Activated T-cell treated with anti-CD3 and anti-CD28 coated beads, Interleukin-2, amount 50 U/mL, for 4 hours (primary cell): Measurements from ENCODE around the gene B3GALT5. TPM values are rescaled to one million over a fixed set of nuclear protein-coding genes. Genes with fewer than 3 reads are reported as not detected.

Experiments
- ATAC-seq, 2 donors: fragments of 200-7000 bp; cut with Tn5 transposase; one replicate each; pipeline ENCODE4 v1.10.0; 2021
- DNase-seq: peaks from one replicate; pipeline ENCODE4 v3.0.0-alpha.2; 2020
- H3K27me3 Mint-ChIP-seq: one replicate; pipeline ENCODE4 v1.8.0; 2021; ENCODE audit warnings: low read depth, mixed read lengths
- H3K36me3 Mint-ChIP-seq: one replicate; pipeline ENCODE4 v1.8.0; 2022; ENCODE audit warnings: mixed read lengths; ENCODE audit not compliant: insufficient read depth
- H3K4me1 Mint-ChIP-seq: one replicate; pipeline ENCODE4 v1.8.0; 2021; ENCODE audit warnings: low read depth, mixed read lengths
- H3K4me3 Mint-ChIP-seq: one replicate; pipeline ENCODE4 v1.8.0; 2021; ENCODE audit warnings: mild to moderate bottlenecking, moderate library complexity, mixed read lengths
- H3K9me3 Mint-ChIP-seq: one replicate; pipeline ENCODE4 v1.8.0; 2021; ENCODE audit warnings: mixed read lengths
- total RNA-seq, 3 donors: library from RNA; stranded (reverse); gene quantifications; one replicate each; pipeline ENCODE4 v1.2.1, GENCODE V29; 2021

The B3GALT5 gene
- total RNA-seq, 3 donors from 2014 or later = 0.03 to 0.05 (median 0.05) TPM

- no peak for DNase-seq
- H3K4me3 Mint-ChIP-seq = no peak overlapping the region
- H3K36me3 Mint-ChIP-seq = no peaks in the 10 kb centered on the region
- H3K27me3 Mint-ChIP-seq = peaks cover 4% of the 10 kb centered on the region
- no peaks in the 10 kb centered on the region for H3K9me3 Mint-ChIP-seq
- ATAC-seq = no peak
- no peaks in the 10 kb centered on the region for H3K4me1 Mint-ChIP-seq
These were observed 17.3 kb upstream of the B3GALT5 start for GRCh38 chr21:39595465-39595864.

- Mint-ChIP-seq H3K27me3 (peaks cover 4% of the 10 kb centered on the region), H3K4me3 (no peak overlapping the region), H3K36me3 (no peaks in the 10 kb centered on the region), H3K9me3 (no peaks in the 10 kb centered on the region), H3K4me1 (no peaks in the 10 kb centered on the region)
- DNase-seq = no peak
- no peak for ATAC-seq
These were observed 15.1 kb upstream of the B3GALT5 start for GRCh38 chr21:39597595-39597994.

- no peak for DNase-seq
These were observed 13.4 kb upstream of the B3GALT5 start for GRCh38 chr21:39599191-39599970.

GRCh38 chr21:39601187-39601928 is 11.4 kb upstream of the B3GALT5 start:
- no peaks in the 10 kb centered on the region for H3K4me1 Mint-ChIP-seq
- DNase-seq (no peak), ATAC-seq (no peak)
- no peak overlapping the region for H3K4me3 Mint-ChIP-seq
- no peaks in the 10 kb centered on the region for H3K36me3 Mint-ChIP-seq
- peaks cover 4% of the 10 kb centered on the region for H3K27me3 Mint-ChIP-seq
- H3K9me3 Mint-ChIP-seq = no peaks in the 10 kb centered on the region

More at GRCh38 chr21:39599191-39599970, 13.4 kb upstream of the B3GALT5 start:
- no peak overlapping the region for H3K4me3 Mint-ChIP-seq
- H3K36me3 Mint-ChIP-seq = no peaks in the 10 kb centered on the region
- H3K9me3 Mint-ChIP-seq = no peaks in the 10 kb centered on the region
- H3K27me3 Mint-ChIP-seq = peaks cover 4% of the 10 kb centered on the region
- no peak for ATAC-seq
- H3K4me1 Mint-ChIP-seq = no peaks in the 10 kb centered on the region

- no peaks in the 10 kb centered on the region for H3K36me3 Mint-ChIP-seq
- ATAC-seq = no peak
- peaks cover 4% of the 10 kb centered on the region for H3K27me3 Mint-ChIP-seq
- no peaks in the 10 kb centered on the region for H3K4me1 Mint-ChIP-seq
- no peak for DNase-seq
- no peaks in the 10 kb centered on the region for H3K9me3 Mint-ChIP-seq
- no peak overlapping the region for H3K4me3 Mint-ChIP-seq
These were observed 10.6 kb upstream of the B3GALT5 start for GRCh38 chr21:39602076-39602689.

GRCh38 chr21:39602793-39603192 is 9.9 kb upstream of the B3GALT5 start:
- no peaks in the 10 kb centered on the region for H3K36me3 Mint-ChIP-seq
- ATAC-seq (no peak), DNase-seq (no peak)
- H3K4me1 Mint-ChIP-seq = no peaks in the 10 kb centered on the region
- no peak overlapping the region for H3K4me3 Mint-ChIP-seq
- no peaks in the 10 kb centered on the region for H3K9me3 Mint-ChIP-seq
- peaks cover 4% of the 10 kb centered on the region for H3K27me3 Mint-ChIP-seq

- H3K9me3 Mint-ChIP-seq = no peaks in the 10 kb centered on the region
- H3K4me3 Mint-ChIP-seq = no peak overlapping the region
- H3K36me3 Mint-ChIP-seq = no peaks in the 10 kb centered on the region
- no peaks in the 10 kb centered on the region for H3K4me1 Mint-ChIP-seq
- no peaks in the 10 kb centered on the region for H3K27me3 Mint-ChIP-seq
- DNase-seq = no peak
- ATAC-seq = no peak
These were observed 7.8 kb upstream of the B3GALT5 start for GRCh38 chr21:39604951-39605350.

GRCh38 chr21:39610703-39611102 is 2.0 kb upstream of the B3GALT5 start:
- H3K9me3 Mint-ChIP-seq = no peaks in the 10 kb centered on the region
- no peaks in the 10 kb centered on the region for H3K36me3 Mint-ChIP-seq
- no peak overlapping the region for H3K4me3 Mint-ChIP-seq
- H3K4me1 Mint-ChIP-seq = peaks cover 3% of the 10 kb centered on the region
- H3K27me3 Mint-ChIP-seq = peaks cover 34% of the 10 kb centered on the region
- DNase-seq (no peak), ATAC-seq (no peak)

- H3K36me3 Mint-ChIP-seq = no peaks in the 10 kb centered on the region
- H3K9me3 Mint-ChIP-seq = no peaks in the 10 kb centered on the region
- H3K4me3 Mint-ChIP-seq = no peak overlapping the region
- peaks cover 3% of the 10 kb centered on the region for H3K4me1 Mint-ChIP-seq
- DNase-seq (no peak), ATAC-seq (no peak)
- H3K27me3 Mint-ChIP-seq = peaks cover 34% of the 10 kb centered on the region
These were observed 1.1 kb upstream of the B3GALT5 start for GRCh38 chr21:39611551-39612190.

- H3K4me1 Mint-ChIP-seq = peaks cover 3% of the 10 kb centered on the region
- H3K36me3 Mint-ChIP-seq = no peaks in the 10 kb centered on the region
- no peak overlapping the region for H3K4me3 Mint-ChIP-seq
- H3K9me3 Mint-ChIP-seq = no peaks in the 10 kb centered on the region
- ATAC-seq = no peak
- DNase-seq = no peak
- H3K27me3 Mint-ChIP-seq = peaks cover 34% of the 10 kb centered on the region
These were observed 548 bp downstream of the B3GALT5 start for GRCh38 chr21:39613041-39613934.

- peaks cover 32% of the 10 kb centered on the region for H3K27me3 Mint-ChIP-seq
- H3K4me1 Mint-ChIP-seq = peaks cover 3% of the 10 kb centered on the region
- no peak overlapping the region for H3K4me3 Mint-ChIP-seq
- H3K36me3 Mint-ChIP-seq = no peaks in the 10 kb centered on the region
- peaks cover 4% of the 10 kb centered on the region for H3K9me3 Mint-ChIP-seq
- DNase-seq = no peak
- no peak for ATAC-seq
These were observed 3.6 kb downstream of the B3GALT5 start for GRCh38 chr21:39616211-39616772.

GRCh38 chr21:39620856-39621255 is 8.1 kb downstream of the B3GALT5 start:
- Mint-ChIP-seq H3K27me3 (peaks cover 2% of the 10 kb centered on the region), H3K4me1 (no peaks in the 10 kb centered on the region), H3K9me3 (peaks cover 13% of the 10 kb centered on the region), H3K4me3 (no peak overlapping the region), H3K36me3 (no peaks in the 10 kb centered on the region)
- no peak for ATAC-seq
- no peak for DNase-seq

- no peak for ATAC-seq
These were observed 12.6 kb downstream of the B3GALT5 start for GRCh38 chr21:39625211-39625895.

More at GRCh38 chr21:39625211-39625895, 12.6 kb downstream of the B3GALT5 start:
- Mint-ChIP-seq H3K4me3 (no peak overlapping the region), H3K36me3 (no peaks in the 10 kb centered on the region), H3K27me3 (peaks cover 6% of the 10 kb centered on the region), H3K9me3 (peaks cover 11% of the 10 kb centered on the region), H3K4me1 (no peaks in the 10 kb centered on the region)
- no peak for DNase-seq
